Activated B cell treated with CpG ODN at 0.5 μM for 24 hours (primary cell): ENCODE data around the gene SLC23A3. TPM values are rescaled to one million over a fixed set of nuclear protein-coding genes. Genes with fewer than 3 reads are reported as not detected.

ENCODE experiments used
- ATAC-seq: fragments of 200-7000 bp; cut with Tn5 transposase; one replicate; pipeline ENCODE4 v1.10.0; 2021; ENCODE audit warnings: low read depth, mild to moderate bottlenecking, moderate library complexity
- CTCF ChIA-PET: fragments of 350-600 bp; sonication (Branson Sonifier 250); formaldehyde crosslinking; loops from one replicate; lab custom pipeline; 2021; ENCODE audit warnings: antibody characterized with exemption; lab: Charles Lee
- POLR2A ChIA-PET: fragments of 350-600 bp; sonication (Branson Sonifier 250); formaldehyde crosslinking; loops from one replicate; lab custom pipeline; 2021; ENCODE audit warnings: antibody characterized with exemption; lab: Charles Lee
- DNase-seq: peaks from one replicate; pipeline ENCODE4 v3.0.0; 2022
- H3K27ac Mint-ChIP-seq: one replicate; pipeline ENCODE4 v1.8.0; 2020; ENCODE audit warnings: mixed read lengths
- H3K27me3 Mint-ChIP-seq: one replicate; pipeline ENCODE4 v1.8.0; 2021; ENCODE audit warnings: mixed read lengths
- H3K36me3 Mint-ChIP-seq: one replicate; pipeline ENCODE4 v1.8.0; 2021; ENCODE audit warnings: low read depth, mixed read lengths
- H3K4me1 Mint-ChIP-seq: one replicate; pipeline ENCODE4 v1.8.0; 2021; ENCODE audit warnings: mixed read lengths
- H3K4me3 Mint-ChIP-seq: one replicate; pipeline ENCODE4 v1.8.0; 2020; ENCODE audit warnings: mild to moderate bottlenecking, mixed read lengths
- H3K9me3 Mint-ChIP-seq: one replicate; pipeline ENCODE4 v1.8.0; 2020; ENCODE audit warnings: mixed read lengths
- CTCF ChIP-seq: fragments of 200-600 bp; IDR thresholded peaks from one replicate; pipeline ENCODE4 v1.8.0; 2022; ENCODE audit warnings: antibody characterized with exemption, mild to moderate bottlenecking
- intact Hi-C: fragments of 100-400 bp; cut with micrococcal nuclease; formaldehyde crosslinking; loops from one replicate; pipeline ENCODE4 v1.15.1; 2024
- total RNA-seq: library from RNA; stranded (reverse); gene quantifications from 2 replicates; pipeline ENCODE4 v1.2.3, GENCODE V29; 2022

SLC23A3 gene
- total RNA-seq, 1 donor from 2014 or later = 4.9 TPM

DNA sequence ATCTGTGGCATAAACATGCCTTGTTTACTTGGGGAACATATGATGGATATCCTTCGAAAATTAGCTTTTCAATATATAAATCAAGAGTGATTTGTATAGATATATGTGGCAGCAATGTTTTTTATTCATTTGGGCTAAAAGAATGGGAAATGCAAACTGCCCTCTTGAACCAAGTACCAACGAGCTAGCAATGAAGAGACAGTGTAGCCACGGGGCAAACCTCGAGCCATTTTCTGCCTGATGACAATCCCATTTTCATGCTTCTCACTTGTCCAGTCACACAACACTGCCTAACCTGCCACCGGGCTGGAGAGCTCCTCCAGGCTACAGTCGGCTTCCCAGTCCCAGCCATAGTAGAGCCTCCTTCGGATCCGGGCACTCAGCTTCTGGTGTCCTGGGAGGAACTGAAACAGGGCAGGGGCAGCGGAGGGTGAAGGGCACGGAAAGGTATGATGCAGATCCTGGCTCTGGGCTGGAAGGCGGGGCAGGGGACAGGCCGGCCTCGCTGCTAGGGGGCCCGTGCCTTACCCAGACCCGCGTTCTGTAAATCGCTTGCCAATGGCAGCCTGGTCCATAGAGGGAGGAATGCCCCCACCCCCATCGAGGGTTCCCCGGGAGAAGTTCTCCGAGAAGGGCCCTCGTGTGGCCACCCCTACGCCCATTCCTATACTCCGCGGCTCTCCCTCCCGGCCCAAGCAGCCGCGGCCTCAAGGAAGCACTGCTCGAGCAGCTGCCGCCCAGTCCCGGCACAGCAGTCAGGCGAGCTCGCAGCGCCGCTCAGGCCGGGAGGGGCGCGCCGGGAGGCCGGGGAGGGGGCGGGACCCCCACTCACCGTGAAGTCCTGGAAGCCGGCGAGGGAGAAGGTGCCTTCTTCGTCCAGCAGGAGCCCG lies 6.3 kb upstream of the SLC23A3 start:
- TF ChIP-seq CTCF = no peak
- ATAC-seq (peak; percentile 57), DNase-seq (peak; percentile 69)
- intact Hi-C loops = loop anchor here (1.0 to 5.0 kb wide), 13 partner anchors 16 to 959 kb away; partner anchors contain the start of genes AAMP, ARPC2, BCS1L and CNOT9
- Mint-ChIP-seq H3K27me3 (no peaks in the 10 kb centered on the region), H3K9me3 (no peaks in the 10 kb centered on the region), H3K4me3 (peak overlapping the region; percentile 96), H3K27ac (peak overlapping the region; percentile 99), H3K4me1 (peaks cover 40% of the 10 kb centered on the region), H3K36me3 (peaks cover 78% of the 10 kb centered on the region)
- ChIA-PET POLR2A (interaction anchor here (0.5 to 4.7 kb wide), 34 partner anchors 8 to 957 kb away, joined by 3 to 98 read pairs (median 5); partner anchors contain the start of genes ABCB6, ANKZF1, ATG9A and DNAJB2), CTCF (interaction anchor here (1.0 to 4.7 kb wide), 10 partner anchors 17 to 123 kb away, joined by 3 to 33 read pairs (median 6); partner anchors contain the start of genes ABCB6, ANKZF1, ATG9A and DNAJB2)

DNA sequence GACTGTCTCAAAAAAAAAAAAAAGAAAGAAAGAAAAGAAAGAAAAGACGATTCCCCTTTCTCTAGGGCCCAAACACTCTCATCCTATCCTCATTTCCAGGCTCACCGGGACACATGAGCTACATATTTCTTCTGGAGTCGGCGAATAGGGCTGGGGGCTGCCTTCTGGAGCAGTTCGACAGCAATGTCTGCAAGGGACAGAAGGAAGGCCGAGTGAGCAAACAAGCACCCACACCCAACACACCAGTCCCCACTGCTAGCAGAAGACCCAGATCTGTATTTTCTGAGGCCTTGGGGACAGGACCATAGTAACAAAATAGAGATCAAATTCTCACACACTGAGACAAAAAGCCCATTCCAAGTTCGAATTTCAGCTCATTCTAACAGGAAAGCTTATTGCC lies 5.7 kb upstream of the SLC23A3 start:
- Mint-ChIP-seq H3K4me3 (peak overlapping the region; percentile 96), H3K4me1 (peaks cover 40% of the 10 kb centered on the region), H3K9me3 (no peaks in the 10 kb centered on the region), H3K36me3 (peaks cover 75% of the 10 kb centered on the region), H3K27ac (peak overlapping the region; percentile 88), H3K27me3 (no peaks in the 10 kb centered on the region)
- intact Hi-C loops = loop anchor here (5.0 kb wide), 8 partner anchors 322 to 958 kb away; partner anchors contain the start of genes AAMP, ARPC2, BCS1L and CNOT9
- ATAC-seq (no peak), DNase-seq (no peak)
- CTCF ChIA-PET = interaction anchor here (1.0 to 4.7 kb wide), 8 partner anchors 16 to 123 kb away, joined by 4 to 33 read pairs (median 6); partner anchors contain the start of genes DNAJB2, NHEJ1 and ZFAND2B
- no peak for TF ChIP-seq CTCF
- POLR2A ChIA-PET = interaction anchor here (0.5 to 4.7 kb wide), 20 partner anchors 9 to 807 kb away, joined by 3 to 98 read pairs (median 7); partner anchors contain the start of genes ABCB6, ANKZF1, ATG9A and DNAJB2

DNA sequence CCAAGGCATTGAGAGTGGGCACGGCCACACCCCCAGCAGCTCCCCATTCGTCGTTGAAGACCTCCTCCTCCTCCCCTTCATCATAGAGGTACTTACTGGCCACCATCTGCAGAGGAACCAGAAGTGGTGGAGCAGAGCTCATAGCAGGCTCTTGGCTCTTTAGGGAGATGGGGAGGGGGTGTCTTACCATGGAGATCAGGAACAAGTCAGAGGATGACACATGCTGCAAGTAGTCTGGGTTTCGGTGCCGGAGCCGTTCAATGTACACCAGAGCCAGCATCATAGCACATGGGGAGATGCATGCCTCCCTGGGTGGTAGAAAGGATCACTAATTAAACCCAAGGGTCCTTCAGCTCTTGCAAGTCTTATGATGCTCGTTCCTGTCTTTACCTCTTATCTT lies 5.0 kb upstream of the SLC23A3 start:
- no peak for TF ChIP-seq CTCF
- DNase-seq (no peak), ATAC-seq (no peak)
- Mint-ChIP-seq H3K9me3 (no peaks in the 10 kb centered on the region), H3K4me1 (peaks cover 37% of the 10 kb centered on the region), H3K36me3 (peaks cover 69% of the 10 kb centered on the region), H3K27ac (no peak overlapping the region), H3K27me3 (no peaks in the 10 kb centered on the region), H3K4me3 (no peak overlapping the region)
- intact Hi-C loops = loop anchor here (5.0 kb wide), 8 partner anchors 322 to 958 kb away; partner anchors contain the start of genes AAMP, ARPC2, BCS1L and CNOT9
- CTCF ChIA-PET = interaction anchor here (1.4 to 4.7 kb wide), 6 partner anchors 16 to 120 kb away, joined by 3 to 33 read pairs (median 6); partner anchors contain the start of gene ZFAND2B
- POLR2A ChIA-PET = interaction anchor here (0.7 to 4.7 kb wide), 7 partner anchors 32 to 324 kb away, joined by 5 to 98 read pairs (median 32); partner anchors contain the start of genes ANKZF1, ATG9A, DNAJB2 and TUBA4A

DNA sequence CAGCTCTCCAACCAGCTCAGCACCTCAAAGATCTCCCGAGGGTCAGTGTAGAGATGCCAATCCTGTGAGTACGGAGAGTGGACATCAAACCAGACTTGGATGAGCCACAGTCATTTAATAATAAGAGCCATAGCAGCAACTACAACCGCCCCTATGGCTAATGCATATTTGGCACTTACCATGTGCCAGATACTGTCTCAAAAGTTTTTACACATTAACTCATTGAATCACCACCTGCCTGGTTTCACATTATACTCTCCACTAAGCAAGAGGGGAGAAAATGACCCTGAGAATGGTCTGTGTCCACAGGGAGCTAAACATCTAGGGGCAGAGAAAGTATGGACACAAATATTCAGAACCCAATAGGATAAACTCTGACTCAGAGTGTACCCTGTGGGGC lies 4.3 kb upstream of the SLC23A3 start:
- intact Hi-C loops = no loop called here

More for the DNA sequence above, 4.3 kb upstream of the SLC23A3 start:
- peaks cover 66% of the 10 kb centered on the region for H3K36me3 Mint-ChIP-seq
- no peaks in the 10 kb centered on the region for H3K9me3 Mint-ChIP-seq
- H3K27me3 Mint-ChIP-seq = no peaks in the 10 kb centered on the region
- no peak for TF ChIP-seq CTCF
- peak overlapping the region; percentile 69 for H3K4me3 Mint-ChIP-seq
- ATAC-seq (no peak), DNase-seq (no peak)
- POLR2A ChIA-PET = interaction anchor here (0.8 to 4.7 kb wide), 4 partner anchors 13 to 105 kb away, joined by 3 to 89 read pairs (median 9); partner anchors contain the start of genes DNAJB2 and ZFAND2B
- CTCF ChIA-PET = interaction anchor here (1.4 to 4.7 kb wide), 4 partner anchors 15 to 120 kb away, joined by 3 to 33 read pairs (median 8); partner anchors contain the start of gene ZFAND2B
- H3K4me1 Mint-ChIP-seq = peaks cover 32% of the 10 kb centered on the region
- H3K27ac Mint-ChIP-seq = peak overlapping the region; percentile 46
